Testis (tissue), 3 donors: ENCODE results near the gene MAPKAPK5. TPM values are rescaled to one million over a fixed set of nuclear protein-coding genes. Genes with fewer than 3 reads are reported as not detected.
"Not testable (repeated sequence)": the region's sequence is repeated elsewhere in the genome, so short reads cannot be mapped to it uniquely, and the experiment has no call there.

Source experiments
- DNase-seq: peaks from one replicate; pipeline ENCODE4 v3.0.0-alpha.2; 2019
- H3K27ac ChIP-seq, 2 donors: fragments of 200-600 bp; sonication (generic); one replicate each; pipeline ENCODE4 v1.5.1; 2019
- H3K27me3 ChIP-seq: fragments of 200-600 bp; sonication (generic); one replicate; pipeline ENCODE4 v1.5.1; 2019
- H3K36me3 ChIP-seq: fragments of 200-600 bp; sonication (generic); one replicate; pipeline ENCODE4 v1.5.1; 2017; ENCODE audit warnings: low read depth; ENCODE audit errors: missing control alignments
- H3K4me1 ChIP-seq: fragments of 200-600 bp; sonication (generic); one replicate; pipeline ENCODE4 v1.5.1; 2019
- H3K4me3 ChIP-seq, 2 donors: fragments of 200-600 bp; sonication (generic); one replicate each; pipeline ENCODE4 v1.5.1; 2017 to 2019
- H3K9me3 ChIP-seq: fragments of 200-600 bp; sonication (generic); one replicate; pipeline ENCODE4 v1.5.1; 2017
- CTCF ChIP-seq, 3 experiments: fragments of 450-650 bp in 2 of 3; fragments of 200-600 bp in 1 of 3; sonication (generic) in 1 of 3; IDR thresholded peaks; one replicate each; pipeline ENCODE4 v1.5.1; 2016 to 2019; ENCODE audit warnings: antibody characterized with exemption in 3 of 3, mild to moderate bottlenecking in 2 of 3, moderate library complexity in 1 of 3
- POLR2A ChIP-seq: fragments of 450-650 bp; IDR thresholded peaks from one replicate; pipeline ENCODE4 v1.6.1; 2017; ENCODE audit warnings: antibody characterized with exemption, mild to moderate bottlenecking, moderate library complexity
- WGBS, 2 donors: methylation state at CpG; one replicate each; pipeline ENCODE4 v1.1.5; 2018; 5-methylcytosine and 5-hydroxymethylcytosine counted together
- intact Hi-C: fragments of 100-400 bp; cut with DNase I; formaldehyde crosslinking; loops from one replicate; pipeline ENCODE4 v1.15.1; 2023; ENCODE audit warnings: low total_unique reads
- microRNA-seq, 2 donors: library from miRNA; unstranded; fragments of <30 nt; microRNA quantifications; one replicate each; pipeline ENCODE4, GENCODE V29; 2016; ENCODE audit warnings: borderline number of aligned reads in 2 of 2, borderline replicate concordance in 1 of 2
- polyA plus RNA-seq: library from polyadenylated mRNA; stranded (reverse); fragments of 350-450 nt; fragmentation: Illumina TruSeq; extraction: RNeasy Lipid Tissue Mini Kit (QIAGEN cat#74804); gene quantifications from one replicate; pipeline ENCODE4 v1.2.3, GENCODE V29; 2014; ENCODE audit warnings: low read depth, low replicate concordance; ENCODE audit not compliant: insufficient read depth
- small RNA-seq, 2 donors: library from RNA; depleted of rRNA; stranded (forward); fragments of <200 nt; gene quantifications; one replicate each; pipeline ENCODE3, GENCODE V24; 2016
- total RNA-seq, 2 donors: library from RNA; depleted of rRNA; stranded (reverse); fragments of >200 nt; gene quantifications; one replicate each; pipeline ENCODE4 v1.2.3, GENCODE V29; 2016

Gene MAPKAPK5
- total and polyA plus RNA-seq, 3 donors from 2014 or later, result 35.6 to 77.8 (median 62.9) TPM

- H3K36me3 ChIP-seq, result no peaks in the 10 kb centered on the region
- no peaks in the 10 kb centered on the region for H3K9me3 ChIP-seq
- no peaks in the 10 kb centered on the region for H3K27me3 ChIP-seq
- H3K4me1 ChIP-seq, result no peaks in the 10 kb centered on the region
- no peak for DNase-seq
- TF ChIP-seq CTCF (IDR thresholded peaks at IDR 0.05), result no peak
- no peak overlapping the region for H3K27ac ChIP-seq
- H3K4me3 ChIP-seq, result no peak overlapping the region
- intact Hi-C loops, result no loop called here
Observed at GRCh38 chr12:111936869-111937268, 94.8 kb downstream of the MAPKAPK5 start.

- Histone ChIP-seq H3K9me3 (no peaks in the 10 kb centered on the region), H3K27me3 (no peaks in the 10 kb centered on the region), H3K36me3 (no peaks in the 10 kb centered on the region), H3K27ac (no peak overlapping the region), H3K4me1 (no peaks in the 10 kb centered on the region), H3K4me3 (no peak overlapping the region)
- DNase-seq, result no peak
- no peak for TF ChIP-seq CTCF (IDR thresholded peaks at IDR 0.05)
- no peak for TF ChIP-seq POLR2A
- whole genome bisulfite sequencing, 2 donors, result 70 to 79% methylated on average over 1 of the region's 1 CpG
- intact Hi-C loops, result no loop called here
Observed at GRCh38 chr12:111937429-111937828, 95.4 kb downstream of the MAPKAPK5 start.

GRCh38 chr12:111942557-111942956 lies 100.5 kb downstream of the MAPKAPK5 start:
- Histone ChIP-seq H3K27ac (no peak overlapping the region), H3K36me3 (no peaks in the 10 kb centered on the region), H3K4me3 (no peak overlapping the region), H3K27me3 (no peaks in the 10 kb centered on the region), H3K9me3 (no peaks in the 10 kb centered on the region), H3K4me1 (peaks cover 5% of the 10 kb centered on the region)
- WGBS, 2 donors, result 54 to 63% methylated on average over 5 of the region's 5 CpGs
- intact Hi-C loops, result no loop called here
- no peak for DNase-seq
- no peak for TF ChIP-seq CTCF (IDR thresholded peaks at IDR 0.05)
- TF ChIP-seq POLR2A, result no peak

GRCh38 chr12:111943929-111944328 lies 101.9 kb downstream of the MAPKAPK5 start:
- DNase-seq, result no peak
- TF ChIP-seq CTCF (IDR thresholded peaks at IDR 0.05) (no peak), POLR2A (no peak)
- no peak overlapping the region for H3K4me3 ChIP-seq
- H3K9me3 ChIP-seq, result no peaks in the 10 kb centered on the region
- no peak overlapping the region for H3K27ac ChIP-seq
- H3K27me3 ChIP-seq, result no peaks in the 10 kb centered on the region
- intact Hi-C loops, result no loop called here
- peaks cover 5% of the 10 kb centered on the region for H3K4me1 ChIP-seq
- H3K36me3 ChIP-seq, result no peaks in the 10 kb centered on the region
- 95 to 97% methylated on average over 1 of the region's 1 CpG for WGBS, 2 donors

GRCh38 chr12:111950961-111951676 lies 109.1 kb downstream of the MAPKAPK5 start:
- H3K36me3 ChIP-seq, intact Hi-C loops, H3K4me1 ChIP-seq, H3K27ac ChIP-seq, H3K4me3 ChIP-seq, H3K9me3 ChIP-seq, DNase-seq, H3K27me3 ChIP-seq: not testable (repeated sequence)
- 79 to 92% methylated on average over 3 of the region's 3 CpGs for WGBS, 2 donors

Small RNA genes lying within 50 kb of the gene (microRNA-seq; reads per million reads assigned to microRNA genes)
- 0.70 to 1.4 reads per million in 2 donors for gene MIR6761

Small RNA genes lying within 50 kb of the gene (small RNA-seq; reads per million reads assigned to genes)
- gene MIR6761, result 0.18 to 0.28 reads per million in 2 donors

Other genes with a start within 250 kb of the MAPKAPK5 start
- gene ATXN2, start 242.9 kb upstream of the MAPKAPK5 start, total RNA-seq, result 100 to 1,000 TPM; 145 to 165 TPM
- 61.4 TPM for gene ATXN2, start 242.9 kb upstream of the MAPKAPK5 start, polyA plus RNA-seq
- 10 to 100 TPM; 71.4 to 99.1 TPM for gene BRAP, start 156.3 kb upstream of the MAPKAPK5 start, total RNA-seq
- 167 TPM for gene BRAP, start 156.3 kb upstream of the MAPKAPK5 start, polyA plus RNA-seq
- gene ACAD10, start 156.2 kb upstream of the MAPKAPK5 start, total RNA-seq, result 10 to 100 TPM; 58.2 to 65.7 TPM
- gene ACAD10, start 156.2 kb upstream of the MAPKAPK5 start, polyA plus RNA-seq, result 35.2 TPM
- 10 to 100 TPM; 58.4 to 76.6 TPM for gene ALDH2, start 75.3 kb upstream of the MAPKAPK5 start, total RNA-seq
- 96.4 TPM for gene ALDH2, start 75.3 kb upstream of the MAPKAPK5 start, polyA plus RNA-seq
- 10 to 100 TPM; 38.5 to 48.0 TPM for gene TMEM116, start 170.9 kb downstream of the MAPKAPK5 start, total RNA-seq
- 106 TPM for gene TMEM116, start 170.9 kb downstream of the MAPKAPK5 start, polyA plus RNA-seq
- 10 to 100 TPM; 76.5 to 85.1 TPM for gene ERP29, start 171.2 kb downstream of the MAPKAPK5 start, total RNA-seq
- gene ERP29, start 171.2 kb downstream of the MAPKAPK5 start, polyA plus RNA-seq, result 129 TPM